Measurements from ENCODE around the gene SCN5A. TPM values are rescaled to one million over a fixed set of nuclear protein-coding genes. Genes with fewer than 3 reads are reported as not detected.

SCN5A gene
- total and polyA plus RNA-seq, 4 donors, result 0.01 to 0.14 TPM; not detected in 2

GRCh38 chr3:38609386-38610111, 39.9 kb downstream of the SCN5A start:
- Histone ChIP-seq H3K4me3 (ENCODE audit: low read depth in 1 of 3, low read length in 3 of 3) (no peak overlapping the region), H3K27me3 (ENCODE audit: control insufficient read depth in 4 of 4, insufficient read depth in 4 of 4, low read length in 3 of 4) (no peaks in the 10 kb centered on the region), H3K36me3 (ENCODE audit: control insufficient read depth in 4 of 4, insufficient read depth in 3 of 4, low read depth in 1 of 4, low read length in 3 of 4) (no peaks in the 10 kb centered on the region), H3K27ac (ENCODE audit: low read depth in 1 of 2, low read length in 2 of 2) (no peak overlapping the region), H3K4me1 (ENCODE audit: control insufficient read depth in 4 of 4, insufficient read depth in 4 of 4, low read length in 3 of 4) (no peaks in the 10 kb centered on the region), H3K9me3 (ENCODE audit: control insufficient read depth in 4 of 4, low read length in 3 of 4) (no peaks in the 10 kb centered on the region), H3K9ac (ENCODE audit: low read depth in 1 of 2, low read length in 2 of 2) (no peak overlapping the region)
- 91% methylated on average over 21 of the region's 21 CpGs for WGBS
- no peak for DNase-seq (ENCODE audit: low spot score)
- TF ChIP-seq, protein P1, sequence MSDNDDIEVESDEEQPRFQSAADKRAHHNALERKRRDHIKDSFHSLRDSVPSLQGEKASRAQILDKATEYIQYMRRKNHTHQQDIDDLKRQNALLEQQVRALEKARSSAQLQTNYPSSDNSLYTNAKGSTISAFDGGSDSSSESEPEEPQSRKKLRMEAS (IDR thresholded peaks at IDR 0.05), result no peak
- TF ChIP-seq EGR1 (IDR thresholded peaks at IDR 0.05; ENCODE audit: low read depth in 2 of 2) (no peak), YY1 (IDR thresholded peaks at IDR 0.05) (no peak), JUND (IDR thresholded peaks at IDR 0.05) (no peak), RAD21 (IDR thresholded peaks at IDR 0.05) (no peak), NR2F2 (IDR thresholded peaks at IDR 0.05) (no peak), HNF4A (conservative IDR thresholded peaks at IDR 0.05) (no peak), FOXA2 (IDR thresholded peaks at IDR 0.05) (no peak), HNF4G (IDR thresholded peaks at IDR 0.05) (no peak)

DNA sequence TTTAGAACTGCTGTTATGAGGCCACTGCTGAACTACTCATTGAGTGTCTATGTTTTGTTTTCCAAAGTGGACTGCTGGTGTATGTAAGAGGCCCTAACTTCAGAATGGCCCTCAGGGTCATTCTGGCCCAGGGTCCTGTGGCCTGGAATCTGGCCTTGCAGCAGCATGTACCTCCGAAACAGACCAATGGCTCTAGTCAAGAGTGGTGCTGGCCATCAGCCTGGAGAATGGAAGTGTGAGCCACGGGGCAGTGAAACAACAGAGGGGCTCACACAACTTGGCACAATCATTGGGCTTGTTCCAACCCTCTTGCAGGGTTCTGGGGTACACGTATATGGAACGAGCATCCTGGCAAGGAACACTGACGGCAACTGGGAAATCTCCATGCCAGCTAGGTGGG, 40.5 kb downstream of the SCN5A start:
- 88% methylated on average over 5 of the region's 5 CpGs for WGBS
- H3K9ac ChIP-seq (ENCODE audit: low read depth in 1 of 2, low read length in 2 of 2), result no peak overlapping the region
- TF ChIP-seq, protein P2, sequence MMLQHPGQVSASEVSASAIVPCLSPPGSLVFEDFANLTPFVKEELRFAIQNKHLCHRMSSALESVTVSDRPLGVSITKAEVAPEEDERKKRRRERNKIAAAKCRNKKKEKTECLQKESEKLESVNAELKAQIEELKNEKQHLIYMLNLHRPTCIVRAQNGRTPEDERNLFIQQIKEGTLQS (IDR thresholded peaks at IDR 0.05), result no peak
- TF ChIP-seq RAD21 (IDR thresholded peaks at IDR 0.05) (no peak), EGR1 (IDR thresholded peaks at IDR 0.05; ENCODE audit: low read depth in 2 of 2) (no peak), NR2F2 (IDR thresholded peaks at IDR 0.05) (no peak), HNF4G (IDR thresholded peaks at IDR 0.05) (no peak), JUND (IDR thresholded peaks at IDR 0.05) (no peak), SP1 (IDR thresholded peaks at IDR 0.05) (no peak), TAF1 (conservative IDR thresholded peaks at IDR 0.05) (no peak), RXRA (IDR thresholded peaks at IDR 0.05) (no peak), YY1 (IDR thresholded peaks at IDR 0.05) (no peak), FOXA2 (IDR thresholded peaks at IDR 0.05) (no peak), GABPA (IDR thresholded peaks at IDR 0.05 in 1 of 2, conservative IDR thresholded peaks at IDR 0.05 in 1 of 2) (no peak), HNF4A (conservative IDR thresholded peaks at IDR 0.05) (no peak), CTCF (IDR thresholded peaks at IDR 0.05; ENCODE audit: low read depth, low read length, missing input control) (no peak), FOXA1 (IDR thresholded peaks at IDR 0.05) (no peak)
- TF ChIP-seq, protein P3, sequence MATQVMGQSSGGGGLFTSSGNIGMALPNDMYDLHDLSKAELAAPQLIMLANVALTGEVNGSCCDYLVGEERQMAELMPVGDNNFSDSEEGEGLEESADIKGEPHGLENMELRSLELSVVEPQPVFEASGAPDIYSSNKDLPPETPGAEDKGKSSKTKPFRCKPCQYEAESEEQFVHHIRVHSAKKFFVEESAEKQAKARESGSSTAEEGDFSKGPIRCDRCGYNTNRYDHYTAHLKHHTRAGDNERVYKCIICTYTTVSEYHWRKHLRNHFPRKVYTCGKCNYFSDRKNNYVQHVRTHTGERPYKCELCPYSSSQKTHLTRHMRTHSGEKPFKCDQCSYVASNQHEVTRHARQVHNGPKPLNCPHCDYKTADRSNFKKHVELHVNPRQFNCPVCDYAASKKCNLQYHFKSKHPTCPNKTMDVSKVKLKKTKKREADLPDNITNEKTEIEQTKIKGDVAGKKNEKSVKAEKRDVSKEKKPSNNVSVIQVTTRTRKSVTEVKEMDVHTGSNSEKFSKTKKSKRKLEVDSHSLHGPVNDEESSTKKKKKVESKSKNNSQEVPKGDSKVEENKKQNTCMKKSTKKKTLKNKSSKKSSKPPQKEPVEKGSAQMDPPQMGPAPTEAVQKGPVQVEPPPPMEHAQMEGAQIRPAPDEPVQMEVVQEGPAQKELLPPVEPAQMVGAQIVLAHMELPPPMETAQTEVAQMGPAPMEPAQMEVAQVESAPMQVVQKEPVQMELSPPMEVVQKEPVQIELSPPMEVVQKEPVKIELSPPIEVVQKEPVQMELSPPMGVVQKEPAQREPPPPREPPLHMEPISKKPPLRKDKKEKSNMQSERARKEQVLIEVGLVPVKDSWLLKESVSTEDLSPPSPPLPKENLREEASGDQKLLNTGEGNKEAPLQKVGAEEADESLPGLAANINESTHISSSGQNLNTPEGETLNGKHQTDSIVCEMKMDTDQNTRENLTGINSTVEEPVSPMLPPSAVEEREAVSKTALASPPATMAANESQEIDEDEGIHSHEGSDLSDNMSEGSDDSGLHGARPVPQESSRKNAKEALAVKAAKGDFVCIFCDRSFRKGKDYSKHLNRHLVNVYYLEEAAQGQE (IDR thresholded peaks at IDR 0.05), result no peak
- TF ChIP-seq, protein P4, sequence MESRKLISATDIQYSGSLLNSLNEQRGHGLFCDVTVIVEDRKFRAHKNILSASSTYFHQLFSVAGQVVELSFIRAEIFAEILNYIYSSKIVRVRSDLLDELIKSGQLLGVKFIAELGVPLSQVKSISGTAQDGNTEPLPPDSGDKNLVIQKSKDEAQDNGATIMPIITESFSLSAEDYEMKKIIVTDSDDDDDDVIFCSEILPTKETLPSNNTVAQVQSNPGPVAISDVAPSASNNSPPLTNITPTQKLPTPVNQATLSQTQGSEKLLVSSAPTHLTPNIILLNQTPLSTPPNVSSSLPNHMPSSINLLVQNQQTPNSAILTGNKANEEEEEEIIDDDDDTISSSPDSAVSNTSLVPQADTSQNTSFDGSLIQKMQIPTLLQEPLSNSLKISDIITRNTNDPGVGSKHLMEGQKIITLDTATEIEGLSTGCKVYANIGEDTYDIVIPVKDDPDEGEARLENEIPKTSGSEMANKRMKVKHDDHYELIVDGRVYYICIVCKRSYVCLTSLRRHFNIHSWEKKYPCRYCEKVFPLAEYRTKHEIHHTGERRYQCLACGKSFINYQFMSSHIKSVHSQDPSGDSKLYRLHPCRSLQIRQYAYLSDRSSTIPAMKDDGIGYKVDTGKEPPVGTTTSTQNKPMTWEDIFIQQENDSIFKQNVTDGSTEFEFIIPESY (IDR thresholded peaks at IDR 0.05), result no peak
- TF ChIP-seq, protein P1 (IDR thresholded peaks at IDR 0.05), result no peak
- H3K27me3 ChIP-seq (ENCODE audit: control insufficient read depth in 4 of 4, insufficient read depth in 4 of 4, low read length in 3 of 4), result no peaks in the 10 kb centered on the region
- H3K4me3 ChIP-seq (ENCODE audit: low read depth in 1 of 3, low read length in 3 of 3), result no peak overlapping the region
- H3K9me3 ChIP-seq (ENCODE audit: control insufficient read depth in 4 of 4, low read length in 3 of 4), result no peaks in the 10 kb centered on the region
- H3K36me3 ChIP-seq (ENCODE audit: control insufficient read depth in 4 of 4, insufficient read depth in 3 of 4, low read depth in 1 of 4, low read length in 3 of 4), result no peaks in the 10 kb centered on the region
- no peaks in the 10 kb centered on the region for H3K4me1 ChIP-seq (ENCODE audit: control insufficient read depth in 4 of 4, insufficient read depth in 4 of 4, low read length in 3 of 4)
- no peak for DNase-seq (ENCODE audit: low spot score)
- no peak overlapping the region for H3K27ac ChIP-seq (ENCODE audit: low read depth in 1 of 2, low read length in 2 of 2)

Measured in liver (tissue), 9 donors.